Endometrial microvascular endothelial cells (primary cell): ENCODE measurements around the gene WNT2B. TPM values are rescaled to one million over a fixed set of nuclear protein-coding genes. Genes with fewer than 3 reads are reported as not detected.

Experiments
- in situ Hi-C: cut with HindIII; loops from 2 replicates; pipeline ENCODE4 v1.10.0; 2017; ENCODE audit warnings: low sequenced_read_pairs, low pct_unique_long_range_greater_than_20kb; ENCODE audit errors: inconsistent ontology term
- total RNA-seq: library from RNA; depleted of rRNA; stranded (reverse); fragments of >200 nt; gene quantifications from one replicate; pipeline ENCODE4 v1.2.3, GENCODE V29; 2015; ENCODE audit errors: inconsistent ontology term

WNT2B gene
- total RNA-seq, 1 donor from 2014 or later, result 0.46 TPM

DNA sequence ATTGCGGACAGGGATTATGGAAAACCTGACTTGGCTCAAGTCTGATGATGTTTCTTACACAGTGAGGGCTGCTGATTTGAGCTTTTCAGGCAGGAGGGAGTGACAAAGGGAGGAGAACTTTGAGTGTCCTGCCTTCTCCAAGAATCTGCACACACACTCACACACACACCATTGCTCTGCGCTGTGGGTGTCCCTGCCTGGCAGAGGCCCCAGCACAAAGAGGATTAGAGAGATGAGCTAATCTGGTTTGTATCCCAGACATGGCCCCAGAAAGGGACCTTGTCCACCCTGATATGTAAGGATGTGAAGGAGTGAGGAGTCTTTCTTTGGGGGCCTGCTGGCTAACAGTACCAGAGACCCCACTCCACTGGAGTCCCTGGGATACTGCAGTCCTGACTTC is 5.9 kb upstream of the WNT2B start:
- in situ Hi-C loops, result no loop called here

GRCh38 chr1:112504001-112504660 is 4.6 kb upstream of the WNT2B start:
- in situ Hi-C loops, result no loop called here

- in situ Hi-C loops, result no loop called here
These were observed 3.9 kb upstream of the WNT2B start for GRCh38 chr1:112504661-112505399.

DNA sequence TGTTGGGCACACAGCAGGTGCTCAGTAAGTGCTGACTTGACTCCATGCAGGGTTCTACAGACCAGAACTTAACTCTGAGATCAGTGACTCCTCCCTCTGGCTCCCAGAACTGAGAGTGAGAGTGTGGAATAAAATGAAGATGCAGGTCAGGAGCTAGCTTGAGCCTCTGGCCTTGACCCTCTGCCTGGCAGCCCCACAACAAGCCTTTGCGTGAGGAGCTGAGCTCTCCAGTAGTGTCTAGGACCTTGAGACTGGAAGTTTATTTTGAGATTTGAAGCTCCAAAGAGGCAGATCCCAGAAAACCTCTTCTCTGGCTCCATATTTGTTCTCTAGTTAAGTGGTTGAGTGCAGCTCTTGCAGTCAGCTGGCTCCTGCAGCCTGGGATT is 3.4 kb upstream of the WNT2B start:
- in situ Hi-C loops, result no loop called here

DNA sequence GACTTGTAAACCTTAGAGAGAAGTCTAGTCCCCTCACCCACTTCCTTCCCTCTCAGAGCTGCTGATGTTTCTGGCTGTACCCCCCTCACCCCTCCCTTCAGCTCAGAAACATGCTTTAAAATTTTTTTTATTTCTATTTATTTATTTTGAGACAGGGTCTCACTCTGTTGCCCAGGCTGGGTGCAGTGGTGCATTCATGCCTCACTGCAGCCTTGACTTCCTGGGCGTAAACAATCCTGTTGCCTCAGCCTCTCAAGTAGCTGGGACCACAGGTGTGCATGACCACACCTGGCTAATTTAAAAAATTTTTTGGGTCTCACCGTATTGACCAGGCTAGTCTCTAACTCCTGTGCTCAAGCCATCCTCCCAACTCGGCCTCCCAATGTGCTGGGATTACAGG is 2.9 kb upstream of the WNT2B start:
- in situ Hi-C loops, result no loop called here

DNA sequence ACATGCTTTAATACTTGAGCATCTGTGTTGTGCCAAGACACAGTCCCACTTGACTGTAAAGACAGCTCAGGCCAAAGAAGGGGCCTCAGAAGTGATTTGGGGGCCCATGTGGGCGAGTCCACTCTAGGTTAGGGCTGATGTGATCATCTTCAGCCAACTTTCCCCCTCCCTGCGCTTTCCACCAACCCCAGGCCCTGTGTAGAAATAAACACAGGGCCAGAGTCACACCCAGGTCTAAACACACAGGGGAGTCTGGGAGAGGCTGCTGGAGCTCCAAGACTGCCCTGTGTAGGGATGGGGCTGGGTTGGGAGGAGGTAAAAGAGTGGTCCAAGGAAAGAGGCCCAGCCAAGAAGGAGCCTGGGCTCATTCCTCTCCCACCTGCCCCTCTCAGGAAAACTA is 2.5 kb upstream of the WNT2B start:
- in situ Hi-C loops, result no loop called here

- in situ Hi-C loops, result no loop called here
These were observed 2.0 kb upstream of the WNT2B start for GRCh38 chr1:112506731-112507130.

GRCh38 chr1:112507336-112507735 is 1.4 kb upstream of the WNT2B start:
- in situ Hi-C loops, result no loop called here

GRCh38 chr1:112507921-112508277 is 866 bp upstream of the WNT2B start:
- in situ Hi-C loops, result no loop called here

DNA sequence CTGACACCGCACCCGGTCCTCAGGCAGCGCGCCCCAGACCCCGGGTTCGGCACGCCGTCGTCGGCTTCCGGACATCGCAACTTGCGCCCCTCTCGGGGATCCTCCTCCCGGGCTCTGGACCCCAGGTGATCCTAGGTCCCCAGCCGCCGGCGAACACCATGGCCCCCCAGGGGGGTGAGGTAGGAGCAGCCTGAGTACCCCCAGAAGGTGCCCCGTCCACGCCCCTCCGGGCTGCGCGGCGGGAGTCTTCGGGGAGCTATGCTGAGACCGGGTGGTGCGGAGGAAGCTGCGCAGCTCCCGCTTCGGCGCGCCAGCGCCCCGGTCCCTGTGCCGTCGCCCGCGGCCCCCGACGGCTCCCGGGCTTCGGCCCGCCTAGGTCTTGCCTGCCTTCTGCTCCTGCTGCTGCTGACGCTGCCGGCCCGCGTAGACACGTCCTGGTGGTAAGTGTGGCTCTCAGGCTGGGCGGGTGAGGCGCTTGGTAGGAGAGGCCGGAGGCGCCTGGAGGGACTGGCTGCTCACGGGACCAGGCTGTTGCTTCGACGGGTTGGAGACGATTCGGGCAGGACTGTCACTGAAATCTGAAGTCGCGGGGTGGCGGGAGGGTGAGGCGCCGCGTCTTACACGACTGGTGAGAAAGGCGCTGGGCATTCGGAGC is 367 bp downstream of the WNT2B start:
- in situ Hi-C loops, result no loop called here

DNA sequence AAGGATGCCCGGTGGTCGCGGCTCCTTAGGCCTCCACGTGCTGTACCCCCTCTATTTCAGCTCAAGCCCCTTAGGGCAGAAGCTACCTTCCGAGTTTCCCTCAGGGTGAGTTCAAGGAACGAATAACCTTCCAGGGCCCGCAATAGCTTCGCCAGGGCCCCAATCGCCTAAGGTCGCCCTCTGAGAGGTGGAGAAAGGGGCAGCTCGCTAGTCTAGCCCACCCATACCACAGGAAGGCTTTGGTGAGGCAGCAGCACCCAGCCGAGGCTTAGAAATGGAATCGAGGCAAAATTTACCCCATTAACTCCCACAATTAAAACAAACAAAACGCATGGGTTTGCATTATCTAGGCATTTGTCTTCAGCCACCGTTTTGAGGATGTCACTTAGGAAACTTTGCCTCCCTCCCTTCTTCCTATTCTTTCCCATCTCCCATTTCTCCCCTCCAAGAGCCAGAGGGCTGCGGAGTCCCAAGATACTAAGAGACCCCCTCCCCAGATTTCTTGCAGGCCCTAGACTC is 954 bp downstream of the WNT2B start:
- in situ Hi-C loops, result no loop called here

DNA sequence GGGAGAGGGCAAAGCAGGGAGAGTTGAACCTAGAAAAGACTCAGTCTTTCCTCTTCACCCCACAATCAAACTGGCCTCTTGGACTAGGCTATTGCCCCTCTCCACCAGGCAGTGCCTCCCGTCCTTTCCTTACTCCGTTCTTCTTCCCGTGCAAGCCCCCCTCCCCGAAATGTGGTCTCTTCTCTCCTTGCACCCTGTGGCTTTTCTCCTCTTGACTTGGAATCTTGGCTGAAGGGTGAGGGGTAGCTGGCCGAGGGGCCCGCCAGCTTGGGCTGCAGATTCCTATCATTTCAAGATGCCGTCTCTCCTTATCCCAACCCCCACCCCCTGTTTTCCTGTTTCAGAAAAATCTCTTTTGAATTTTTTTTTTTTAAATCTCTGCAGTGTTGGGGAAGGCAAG is 1.6 kb downstream of the WNT2B start:
- in situ Hi-C loops, result no loop called here

DNA sequence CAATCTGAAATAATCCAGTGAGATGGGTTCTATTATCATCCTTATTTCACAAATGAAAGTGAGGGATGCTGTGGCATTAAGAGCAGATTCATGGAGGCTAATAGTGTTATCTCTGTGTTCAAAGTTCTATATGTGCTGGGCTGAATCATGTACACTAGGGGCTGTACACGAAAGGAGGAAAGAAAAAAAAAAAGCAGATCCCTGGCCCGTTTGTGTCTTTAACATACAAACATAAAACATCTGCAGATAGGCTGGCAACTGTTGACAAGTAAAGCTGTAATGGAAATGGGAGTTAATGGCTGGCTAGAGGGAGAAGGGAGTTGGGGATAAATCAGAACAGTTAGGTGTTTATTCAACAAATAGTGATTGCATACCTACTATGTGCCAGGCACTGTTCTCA is 3.1 kb downstream of the WNT2B start:
- in situ Hi-C loops, result no loop called here

DNA sequence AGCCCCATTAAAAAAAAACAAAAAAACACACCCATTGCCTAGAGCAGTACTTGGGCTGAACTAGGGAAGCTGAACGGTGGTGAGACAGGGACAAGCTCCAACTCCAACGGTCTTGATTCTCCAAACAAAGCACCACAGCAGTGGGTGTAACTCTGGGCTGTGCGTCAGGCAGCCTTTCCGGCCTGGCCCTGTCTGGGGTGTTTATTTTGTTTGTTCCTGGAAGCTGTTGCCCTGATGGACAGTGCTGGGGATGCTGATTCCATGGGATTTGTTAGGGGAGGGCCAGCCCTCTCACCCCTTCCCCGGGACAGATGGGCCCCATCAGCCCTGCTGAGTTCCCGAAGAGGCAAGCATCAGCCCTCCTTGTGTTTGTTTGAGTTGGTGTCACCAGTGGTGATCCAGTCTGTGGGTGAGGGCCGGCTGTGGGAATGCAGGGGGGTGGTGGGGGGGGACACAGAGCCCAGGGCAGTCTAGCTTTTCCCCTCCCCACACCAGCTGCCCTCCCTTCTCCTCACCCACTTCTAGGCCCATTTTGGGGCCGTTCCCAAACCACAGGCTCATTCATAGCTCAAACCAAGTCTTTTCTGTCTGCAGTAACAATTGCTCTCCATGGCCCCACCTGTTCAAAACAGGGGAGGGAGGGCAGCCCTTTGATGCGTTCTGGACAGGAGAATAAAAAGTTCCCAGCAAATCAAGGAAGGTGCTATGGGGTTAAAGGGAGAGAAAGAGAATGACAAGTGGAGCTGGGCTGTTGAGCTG is 4.5 kb downstream of the WNT2B start:
- in situ Hi-C loops, result no loop called here

DNA sequence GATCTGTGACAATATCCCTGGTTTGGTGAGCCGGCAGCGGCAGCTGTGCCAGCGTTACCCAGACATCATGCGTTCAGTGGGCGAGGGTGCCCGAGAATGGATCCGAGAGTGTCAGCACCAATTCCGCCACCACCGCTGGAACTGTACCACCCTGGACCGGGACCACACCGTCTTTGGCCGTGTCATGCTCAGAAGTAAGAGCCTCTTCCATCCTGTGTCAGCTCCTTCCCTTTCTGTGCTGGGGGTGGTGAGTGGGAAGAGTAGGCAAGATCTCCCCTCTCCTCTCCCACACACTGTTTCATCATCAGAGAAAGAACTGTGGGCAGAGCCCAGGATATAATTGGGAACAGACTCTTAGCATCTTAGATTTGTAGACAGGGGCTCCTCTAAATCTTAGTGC is 6.1 kb downstream of the WNT2B start:
- in situ Hi-C loops, result no loop called here

DNA sequence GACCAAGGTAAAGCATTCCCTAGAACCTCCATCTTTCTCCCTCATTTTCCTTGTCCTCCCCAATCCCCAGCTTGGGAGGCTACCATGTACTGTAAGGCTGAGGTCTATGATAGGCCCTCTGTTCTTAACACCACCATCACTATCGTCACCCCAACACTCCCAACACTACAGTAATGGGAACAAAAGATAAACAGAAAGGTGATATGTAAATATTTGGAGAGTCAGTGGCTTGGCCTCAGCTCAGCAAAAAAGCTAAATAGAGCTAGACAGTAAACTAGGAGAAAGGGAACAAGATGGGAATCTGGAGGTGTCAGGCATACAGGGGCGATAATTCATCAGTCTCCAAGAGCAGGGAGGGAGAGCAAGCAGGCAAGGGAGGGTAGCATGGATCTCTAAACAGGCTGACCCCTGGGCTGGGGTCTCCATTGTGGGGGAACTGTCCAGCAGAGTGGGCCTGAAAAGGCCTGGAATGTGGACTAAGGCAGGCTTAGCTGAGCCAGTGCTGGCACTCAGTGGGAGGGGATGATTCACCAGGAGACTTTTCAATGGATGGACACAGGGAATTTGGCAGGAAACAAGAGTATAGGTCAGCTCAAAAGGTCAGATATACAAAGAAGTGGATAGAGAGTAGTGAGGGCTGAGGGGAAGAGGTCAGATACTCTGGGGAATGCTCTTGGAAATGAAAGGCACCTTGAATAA is 6.7 kb downstream of the WNT2B start:
- in situ Hi-C loops, result no loop called here

- in situ Hi-C loops, result no loop called here
These were observed 7.4 kb downstream of the WNT2B start for GRCh38 chr1:112516141-112516540.

DNA sequence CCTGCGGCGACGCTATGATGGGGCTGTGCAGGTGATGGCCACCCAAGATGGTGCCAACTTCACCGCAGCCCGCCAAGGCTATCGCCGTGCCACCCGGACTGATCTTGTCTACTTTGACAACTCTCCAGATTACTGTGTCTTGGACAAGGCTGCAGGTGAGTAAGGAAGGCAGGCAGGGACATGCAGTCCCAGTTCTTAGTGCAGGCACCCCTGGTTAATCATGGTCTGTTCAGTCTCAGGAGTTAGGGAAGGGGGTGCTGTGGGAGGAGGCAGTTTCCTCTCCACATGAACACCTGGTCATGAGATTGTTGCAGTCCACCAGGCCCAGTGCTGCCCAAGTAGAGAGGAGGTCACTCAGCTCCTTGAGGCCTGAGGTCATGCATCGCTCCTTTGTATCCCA is 8.5 kb downstream of the WNT2B start:
- in situ Hi-C loops, result no loop called here

DNA sequence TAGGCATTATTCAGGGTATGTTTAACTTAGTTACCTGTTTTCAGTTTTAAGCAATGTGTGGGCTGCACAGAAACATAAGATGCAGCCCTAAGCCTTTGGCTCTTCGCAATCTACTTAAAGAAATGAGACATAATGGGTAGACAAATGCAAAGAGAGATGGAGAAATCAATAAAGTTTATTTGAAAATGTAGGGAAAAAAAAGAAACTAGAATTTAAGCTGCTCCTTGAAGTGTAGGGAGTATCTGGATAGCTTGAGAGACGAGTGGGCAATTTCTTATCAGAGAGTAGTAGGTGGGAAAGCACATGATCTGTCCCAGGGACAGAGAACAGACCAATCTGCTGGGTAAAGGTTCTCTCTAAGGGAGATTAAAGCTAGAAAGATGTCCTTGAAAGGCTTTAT is 8.9 kb downstream of the WNT2B start:
- in situ Hi-C loops, result no loop called here
